GM13976 (cell line): ENCODE measurements around the gene ENOX1.

Experiments
- DNase-seq: peaks from one replicate; pipeline ENCODE4 v3.0.0; 2012; ENCODE audit warnings: low spot score
- CTCF ChIP-seq: IDR thresholded peaks from 2 replicates; pipeline ENCODE4 v1.5.1; 2012; ENCODE audit warnings: borderline replicate concordance, mild to moderate bottlenecking; ENCODE audit not compliant: insufficient read depth; ENCODE audit errors: extremely low read depth, missing control alignments, control extremely low read depth
- in situ Hi-C: fragments of 300-500 bp; cut with MboI; formaldehyde crosslinking; loops from one replicate; pipeline ENCODE4 v1.12.0; 2022; ENCODE audit warnings: low sequenced_read_pairs, mixed read lengths, inconsistent platforms; ENCODE audit not compliant: unreplicated experiment

Gene ENOX1

GRCh38 chr13:43470610-43471009 is 316.2 kb downstream of the ENOX1 start:
- no peak for DNase-seq
- TF ChIP-seq CTCF: no peak
- in situ Hi-C loops: no loop called here

- no peak for TF ChIP-seq CTCF
- DNase-seq: no peak
- in situ Hi-C loops: no loop called here
These were observed 317.0 kb downstream of the ENOX1 start for GRCh38 chr13:43469791-43470190.

GRCh38 chr13:43464578-43465264 is 322.1 kb downstream of the ENOX1 start:
- in situ Hi-C loops: no loop called here
- no peak for TF ChIP-seq CTCF
- DNase-seq: no peak

GRCh38 chr13:43448605-43449336 is 338.0 kb downstream of the ENOX1 start:
- no peak for TF ChIP-seq CTCF
- no peak for DNase-seq
- in situ Hi-C loops: no loop called here

GRCh38 chr13:43446126-43446525 is 340.6 kb downstream of the ENOX1 start:
- in situ Hi-C loops: no loop called here
- TF ChIP-seq CTCF: no peak
- no peak for DNase-seq

GRCh38 chr13:43445668-43446067 is 341.1 kb downstream of the ENOX1 start:
- no peak for DNase-seq
- in situ Hi-C loops: no loop called here
- no peak for TF ChIP-seq CTCF
